Hepatocyte (in vitro differentiated cells): ENCODE results near the gene MISP3.

Experiments used
- CTCF ChIP-seq: fragments of 200-600 bp; sonication (generic); IDR thresholded peaks from 2 replicates; pipeline ENCODE4 v1.5.1; 2016; ENCODE audit warnings: antibody characterized with exemption, mild to moderate bottlenecking; ENCODE audit not compliant: poor library complexity
- EZH2 ChIP-seq: fragments of 200-600 bp; sonication (generic); IDR thresholded peaks from 2 replicates; pipeline ENCODE4 v1.6.1; 2016; ENCODE audit warnings: antibody characterized with exemption, mild to moderate bottlenecking, borderline replicate concordance
- EZH2phosphoT487 ChIP-seq: fragments of 200-600 bp; sonication (generic); IDR thresholded peaks from one replicate; pipeline ENCODE4 v1.6.1; 2018; ENCODE audit warnings: antibody characterized with exemption, mild to moderate bottlenecking, low read depth, moderate library complexity; ENCODE audit not compliant: unreplicated experiment, severe bottlenecking

- no peak for TF ChIP-seq CTCF
- TF ChIP-seq EZH2phosphoT487: no peak
- TF ChIP-seq EZH2: no peak
Measured at GRCh38 chr19:14072535-14073260, at the start of gene MISP3.
